GM21737 (cell line): ENCODE measurements around the gene NATD1.
"Not testable (repeated sequence)": the region's sequence is repeated elsewhere in the genome, so short reads cannot be mapped to it uniquely, and the experiment has no call there.

ENCODE experiments used
- ATAC-seq: cut with Tn5 transposase; IDR thresholded peaks from one replicate; pipeline ENCODE4 v1.9.1; 2021; ENCODE audit warnings: mild to moderate bottlenecking, moderate library complexity; ENCODE audit not compliant: unreplicated experiment

Gene NATD1

GRCh38 chr17:21194703-21195102 is 58.5 kb downstream of the NATD1 start:
- no peak for ATAC-seq

GRCh38 chr17:21194226-21194625 is 59.0 kb downstream of the NATD1 start:
- no peak for ATAC-seq

- no peak for ATAC-seq
Measured at GRCh38 chr17:21193031-21193430, 60.2 kb downstream of the NATD1 start.

- not testable (repeated sequence) for ATAC-seq
Measured at GRCh38 chr17:21192414-21192813, 60.8 kb downstream of the NATD1 start.

GRCh38 chr17:21191698-21192097 is 61.5 kb downstream of the NATD1 start:
- no peak for ATAC-seq

DNA sequence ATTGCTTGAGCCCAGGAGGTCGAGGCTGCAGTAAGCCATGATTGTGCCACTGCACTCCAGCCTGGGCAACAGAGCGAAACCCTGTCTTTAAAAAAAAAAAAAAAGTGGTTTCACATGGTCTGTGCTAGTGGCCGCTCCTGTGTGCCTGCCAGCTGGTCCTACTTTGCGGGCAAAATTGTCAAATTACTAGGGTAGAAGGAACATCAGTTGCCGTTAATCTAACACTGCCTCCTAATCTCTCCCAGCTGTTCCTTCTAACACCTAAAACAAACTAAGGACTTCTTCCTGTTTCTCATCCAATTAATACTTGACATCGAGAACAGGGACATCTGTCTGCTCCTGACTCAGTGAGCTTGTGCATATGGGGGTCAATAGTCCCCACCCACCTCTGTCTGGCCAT is 63.1 kb downstream of the NATD1 start:
- ATAC-seq, result no peak

DNA sequence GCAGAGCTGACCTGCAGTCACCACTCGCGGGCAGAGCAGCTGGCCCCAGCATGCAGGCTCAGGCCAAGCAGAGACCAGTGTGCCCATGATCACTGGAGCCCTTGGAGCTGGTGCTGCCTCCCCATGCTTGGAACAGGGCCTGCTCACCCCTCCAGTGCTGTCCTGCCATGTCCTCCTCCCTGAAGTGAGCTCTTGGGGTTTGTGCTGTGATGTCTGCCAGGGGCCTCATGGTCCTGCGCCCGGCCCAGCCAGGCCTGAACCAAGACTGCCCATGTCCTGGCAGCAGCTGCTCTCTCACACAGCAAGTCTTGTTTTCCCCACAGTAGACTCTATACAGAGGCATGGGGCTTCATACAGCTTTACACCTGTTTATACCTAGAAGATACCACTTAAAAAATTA is 63.8 kb downstream of the NATD1 start:
- no peak for ATAC-seq
